Measurements from ENCODE around the gene ELMOD2. TPM values are rescaled to one million over a fixed set of nuclear protein-coding genes. Genes with fewer than 3 reads are reported as not detected.
A peak's percentile ranks its signal among the peaks of the same experiment; 100 is the strongest.
"Not testable (repeated sequence)": the region's sequence is repeated elsewhere in the genome, so short reads cannot be mapped to it uniquely, and the experiment has no call there.

ELMOD2 gene
- total and polyA plus RNA-seq, 2 of the 4 experiments (the other 2 are of a cell fraction): 7.3 to 10.6 TPM

DNA sequence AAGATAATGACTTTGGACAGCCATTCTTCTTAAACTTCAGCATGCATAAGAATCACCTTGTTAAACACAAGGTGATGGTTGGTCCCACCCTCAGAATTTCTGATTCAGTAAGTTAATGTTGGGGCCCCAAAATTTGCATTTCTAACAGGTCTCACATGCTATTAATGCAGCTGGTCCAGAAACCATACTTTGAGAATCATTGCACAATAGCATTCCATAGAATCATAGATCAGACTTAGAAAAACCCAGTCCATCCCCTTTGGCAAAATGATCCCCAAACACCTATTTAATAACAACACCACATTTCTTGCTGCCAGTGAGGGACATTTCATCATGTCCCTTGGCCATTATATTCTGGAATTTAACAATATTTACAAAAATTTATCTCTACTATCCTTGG is 19.7 kb upstream of the ELMOD2 start:
- no TSS peak for BruUV-seq (replicated peaks)
- Histone ChIP-seq H2BK15ac (ENCODE audit: low read depth, low read length) (no peak overlapping the region), H3K27ac (ENCODE audit: insufficient read depth, low read length) (no peak overlapping the region), H2AK9ac (replicated peaks; ENCODE audit: low read depth, low read length, poor library complexity) (no peak overlapping the region), H2AK5ac (ENCODE audit: low read depth, low read length) (no peak overlapping the region), H4K8ac (ENCODE audit: low read depth in 2 of 2, low read length in 2 of 2) (no peak overlapping the region), H3K4ac (ENCODE audit: low read depth, low read length) (no peak overlapping the region), H3K36me3 (ENCODE audit: control insufficient read depth, insufficient read depth, low read length) (no peaks in the 10 kb centered on the region), H3K4me3 (ENCODE audit: insufficient read depth, low read depth, low read length) (no peak overlapping the region), H3K18ac (ENCODE audit: low read depth, low read length) (no peak overlapping the region), H3K9me3 (ENCODE audit: control insufficient read depth, insufficient read depth, low read length) (no peaks in the 10 kb centered on the region), H4K20me1 (ENCODE audit: insufficient read depth, low read length) (no peaks in the 10 kb centered on the region), H2BK120ac (ENCODE audit: low read depth, low read length) (no peak overlapping the region), H2BK5ac (ENCODE audit: low read depth, low read length, poor library complexity, severe bottlenecking) (no peak overlapping the region), H3K79me1 (ENCODE audit: low read depth in 1 of 2, low read length in 2 of 2) (no peaks in the 10 kb centered on the region), H2BK20ac (ENCODE audit: low read depth, low read length) (no peak overlapping the region), H3K14ac (replicated peaks; ENCODE audit: low read depth, low read length) (no peak overlapping the region), H3K9me1 (ENCODE audit: insufficient read depth, low read length) (no peaks in the 10 kb centered on the region), H3K9ac (ENCODE audit: low read depth, low read length) (no peak overlapping the region), H4K91ac (ENCODE audit: insufficient read depth, low read depth, low read length) (no peak overlapping the region), H2AFZ (replicated peaks; ENCODE audit: low read length, poor library complexity) (no peak overlapping the region), H3K23ac (ENCODE audit: low read depth, low read length) (no peak overlapping the region), H3K4me1 (ENCODE audit: control insufficient read depth, insufficient read depth, low read length) (no peaks in the 10 kb centered on the region), H4K5ac (ENCODE audit: low read depth, low read length) (no peak overlapping the region), H3K4me2 (ENCODE audit: low read depth, low read length) (no peak overlapping the region), H3K27me3 (ENCODE audit: control insufficient read depth, insufficient read depth, low read length) (peaks cover 22% of the 10 kb centered on the region), H3K56ac (ENCODE audit: extremely low read depth, insufficient read depth, low read length) (no peak overlapping the region)
- dilution Hi-C loops (cut with HindIII; ENCODE audit: low sequenced_read_pairs, unreplicated experiment) (no loop called here), intact Hi-C loops (cut with micrococcal nuclease) (no loop called here), in situ Hi-C loops (cut with MboI; ENCODE audit: low sequenced_read_pairs) (no loop called here)
- ATAC-seq (ENCODE audit: low read depth): no peak
- ChIA-PET POLR2A (ENCODE audit: unreplicated experiment) (no interaction called here), CTCF (no interaction called here)
- no peak for DNase-seq
- TF ChIP-seq CEBPB (IDR thresholded peaks at IDR 0.05; ENCODE audit: low read depth, low read length) (peak; percentile 82), BHLHE40 (IDR thresholded peaks at IDR 0.05; ENCODE audit: low read depth, low read length) (no peak)

DNA sequence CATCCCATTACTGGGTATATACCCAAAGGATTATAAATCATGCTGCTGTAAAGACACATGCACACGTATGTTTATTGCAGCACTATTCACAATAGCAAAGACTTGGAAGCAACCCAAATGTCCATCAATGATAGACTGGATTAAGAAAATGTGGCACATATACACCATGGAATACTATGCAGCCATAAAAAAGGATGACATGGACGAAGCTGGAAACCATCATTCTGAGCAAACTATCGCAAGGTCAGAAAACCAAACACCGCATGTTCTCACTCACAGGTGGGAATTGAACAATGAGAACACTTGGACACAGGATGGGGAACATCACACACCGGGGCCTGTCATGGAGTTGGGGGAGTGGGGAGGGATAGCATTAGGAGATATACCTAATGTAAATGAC is 10.2 kb upstream of the ELMOD2 start:
- H3K9me1 ChIP-seq (ENCODE audit: insufficient read depth, low read length); H3K36me3 ChIP-seq (ENCODE audit: control insufficient read depth, insufficient read depth, low read length); H2BK20ac ChIP-seq (ENCODE audit: low read depth, low read length); intact Hi-C loops (cut with micrococcal nuclease); H2AFZ ChIP-seq (replicated peaks; ENCODE audit: low read length, poor library complexity); H4K91ac ChIP-seq (ENCODE audit: insufficient read depth, low read depth, low read length); H4K8ac ChIP-seq (ENCODE audit: low read depth in 2 of 2, low read length in 2 of 2); dilution Hi-C loops (cut with HindIII; ENCODE audit: low sequenced_read_pairs, unreplicated experiment); ATAC-seq (ENCODE audit: low read depth); H3K4ac ChIP-seq (ENCODE audit: low read depth, low read length); H3K9me3 ChIP-seq (ENCODE audit: control insufficient read depth, insufficient read depth, low read length); H3K4me1 ChIP-seq (ENCODE audit: control insufficient read depth, insufficient read depth, low read length); H2BK5ac ChIP-seq (ENCODE audit: low read depth, low read length, poor library complexity, severe bottlenecking); H3K56ac ChIP-seq (ENCODE audit: extremely low read depth, insufficient read depth, low read length); H2AK5ac ChIP-seq (ENCODE audit: low read depth, low read length); H3K4me2 ChIP-seq (ENCODE audit: low read depth, low read length); CTCF ChIA-PET; BruUV-seq (replicated peaks); H3K18ac ChIP-seq (ENCODE audit: low read depth, low read length); H2BK15ac ChIP-seq (ENCODE audit: low read depth, low read length); H2AK9ac ChIP-seq (replicated peaks; ENCODE audit: low read depth, low read length, poor library complexity); DNase-seq; H3K27ac ChIP-seq (ENCODE audit: insufficient read depth, low read length); H3K14ac ChIP-seq (replicated peaks; ENCODE audit: low read depth, low read length); H2BK120ac ChIP-seq (ENCODE audit: low read depth, low read length); H3K27me3 ChIP-seq (ENCODE audit: control insufficient read depth, insufficient read depth, low read length); H3K4me3 ChIP-seq (ENCODE audit: insufficient read depth, low read depth, low read length); H3K23ac ChIP-seq (ENCODE audit: low read depth, low read length); H3K9ac ChIP-seq (ENCODE audit: low read depth, low read length); H4K5ac ChIP-seq (ENCODE audit: low read depth, low read length); POLR2A ChIA-PET (ENCODE audit: unreplicated experiment); H4K20me1 ChIP-seq (ENCODE audit: insufficient read depth, low read length); H3K79me1 ChIP-seq (ENCODE audit: low read depth in 1 of 2, low read length in 2 of 2); in situ Hi-C loops (cut with MboI; ENCODE audit: low sequenced_read_pairs): not testable (repeated sequence)
- WGBS, 2 experiments (ENCODE audit: extremely low coverage in 2 of 2, insufficient read length in 1 of 2): no CpG with 5 or more reads among the region's 5 CpGs
